ENCODE measurements around the gene CHMP4B.

- no peak for TF ChIP-seq CTCF (IDR thresholded peaks at IDR 0.05)
- no peak for TF ChIP-seq EP300 (IDR thresholded peaks at IDR 0.05; ENCODE audit: borderline replicate concordance in 1 of 2, low read depth in 1 of 2, low read length in 1 of 2)
- TF ChIP-seq ELF1 (IDR thresholded peaks at IDR 0.05) = no peak
Measured at GRCh38 chr20:33840759-33841435, 29.7 kb downstream of the CHMP4B start.

All from SK-N-SH (cell line).